ENCODE measurements around the gene GJA5. TPM values are rescaled to one million over a fixed set of nuclear protein-coding genes. Genes with fewer than 3 reads are reported as not detected.

The GJA5 gene
- total RNA-seq, 1 experiment from 2014 or later, result 0.39 TPM

- no CpG with 5 or more reads among the region's 4 CpGs for WGBS (ENCODE audit: extremely low coverage, insufficient read length, low lambda C conversion rate)
These were observed 42.7 kb downstream of the GJA5 start for GRCh38 chr1:147717706-147718097.

More at GRCh38 chr1:147717706-147718097, 42.7 kb downstream of the GJA5 start:
- Histone ChIP-seq H3K4me1 (ENCODE audit: insufficient read depth, low read length) (no peaks in the 10 kb centered on the region), H3K4me2 (ENCODE audit: insufficient read depth, insufficient read length, low read length) (no peak overlapping the region), H3K27ac (ENCODE audit: insufficient read length, low read depth, low read length) (no peak overlapping the region), H3K56ac (ENCODE audit: insufficient read length, low read depth, low read length) (no peak overlapping the region), H4K20me1 (ENCODE audit: control insufficient read depth, insufficient read depth, insufficient read length) (no peaks in the 10 kb centered on the region), H2BK15ac (ENCODE audit: low read depth, low read length) (no peak overlapping the region), H3K9me3 (ENCODE audit: control insufficient read depth, low read depth, low read length) (peaks cover 4% of the 10 kb centered on the region), H3K23me2 (ENCODE audit: insufficient read length, low read depth, low read length, poor library complexity, severe bottlenecking) (no peaks in the 10 kb centered on the region), H3K23ac (ENCODE audit: insufficient read length, low read depth, low read length) (no peak overlapping the region), H3K9ac (ENCODE audit: extremely low read depth, insufficient read length, low read length) (no peak overlapping the region), H2AFZ (ENCODE audit: low read length) (no peak overlapping the region), H3K14ac (ENCODE audit: insufficient read depth, low read length) (no peak overlapping the region), H3T11ph (ENCODE audit: low read length) (no peak overlapping the region), H3K79me2 (ENCODE audit: insufficient read depth, low read length) (no peaks in the 10 kb centered on the region), H4K91ac (ENCODE audit: insufficient read length, low read depth, low read length) (no peak overlapping the region), H4K8ac (replicated peaks; ENCODE audit: insufficient read length, low read depth, low read length) (no peak overlapping the region), H3K79me1 (ENCODE audit: insufficient read depth, low read depth, low read length, poor library complexity, severe bottlenecking) (no peaks in the 10 kb centered on the region), H2BK120ac (ENCODE audit: low read depth, low read length, poor library complexity, severe bottlenecking) (no peak overlapping the region), H3K18ac (ENCODE audit: insufficient read length, low read depth, low read length) (no peak overlapping the region), H3K4ac (ENCODE audit: low read depth, low read length) (no peak overlapping the region), H2BK5ac (ENCODE audit: insufficient read length, low read length) (no peak overlapping the region), H2BK20ac (ENCODE audit: low read depth, low read length, poor library complexity, severe bottlenecking) (no peak overlapping the region), H2AK5ac (ENCODE audit: insufficient read length, low read length) (no peak overlapping the region), H2BK12ac (ENCODE audit: insufficient read length, low read depth, low read length) (no peak overlapping the region), H4K5ac (ENCODE audit: insufficient read length, low read depth, low read length) (no peak overlapping the region), H3K27me3 (ENCODE audit: insufficient read depth, low read length) (peaks cover 3% of the 10 kb centered on the region; the same call in 1 of the 2 replicates)
- no peak for TF ChIP-seq CTCF (conservative IDR thresholded peaks at IDR 0.05)
- DNase-seq, result no peak
- H3K4me3 Mint-ChIP-seq, result no peak overlapping the region
- H3K4me1 Mint-ChIP-seq, result peaks cover 12 to 17% of the 10 kb centered on the region in 2 experiments
- peaks cover 2 to 6% (median 3%) of the 10 kb centered on the region in 3 experiments; a peak in 3 of 7 replicates for H3K36me3 Mint-ChIP-seq (ENCODE audit: insufficient read depth in 1 of 3, low read depth in 3 of 3)
- H3K9me3 Mint-ChIP-seq, result peaks cover 11% of the 10 kb centered on the region in 2 experiments
- H3K27ac Mint-ChIP-seq, result no peak overlapping the region
- H3K27me3 Mint-ChIP-seq (ENCODE audit: low read depth), result no peaks in the 10 kb centered on the region
